Fibroblast of mammary gland (primary cell): ENCODE measurements around the gene PTPRN2.

Experiments
- DNase-seq: peaks from one replicate; pipeline ENCODE4 v3.0.0-alpha.2; 2010; ENCODE audit warnings: low read depth
- H3K4me3 ChIP-seq: 2 replicates; pipeline ENCODE4 v1.5.1; 2011; ENCODE audit warnings: low read depth, mild to moderate bottlenecking, low read length, moderate library complexity; ENCODE audit not compliant: control insufficient read depth
- CTCF ChIP-seq: conservative IDR thresholded peaks from 2 replicates; pipeline ENCODE4 v1.5.1; 2011; ENCODE audit warnings: low read depth, low read length, inconsistent platforms; ENCODE audit not compliant: control insufficient read depth, insufficient read depth

PTPRN2 gene

DNA sequence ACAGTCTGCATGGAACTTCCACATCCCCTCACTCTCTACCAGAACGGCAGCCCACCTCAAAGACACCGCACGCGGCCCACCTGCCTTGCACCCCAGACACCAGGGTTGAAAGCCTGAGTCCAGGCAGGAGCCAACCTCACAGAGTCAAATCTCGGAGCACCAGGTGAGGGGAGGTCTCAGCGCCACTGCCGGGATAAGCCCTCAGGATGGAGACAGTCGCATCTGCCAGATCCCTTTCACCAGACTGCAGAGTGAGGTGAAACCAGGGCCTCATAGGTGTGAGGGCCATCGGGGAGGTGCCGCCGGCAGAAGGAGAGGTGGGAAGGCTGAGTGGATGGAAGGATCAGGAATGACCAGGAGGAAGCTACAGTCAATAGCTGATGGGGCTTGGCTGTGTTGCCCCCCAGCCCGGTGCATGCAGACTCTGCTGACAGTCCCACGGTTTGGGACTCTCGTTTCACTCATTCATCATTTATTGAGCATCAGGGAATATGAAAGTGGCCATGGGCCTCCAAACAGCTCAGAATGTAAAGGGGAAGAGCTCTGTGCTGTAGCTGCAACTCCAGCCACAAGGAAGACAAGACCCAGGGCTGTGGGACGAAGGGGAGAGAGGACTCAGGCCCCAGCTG lies 315.0 kb downstream of the PTPRN2 start:
- no peak for DNase-seq
- no peak overlapping the region for H3K4me3 ChIP-seq
- no peak for TF ChIP-seq CTCF

DNA sequence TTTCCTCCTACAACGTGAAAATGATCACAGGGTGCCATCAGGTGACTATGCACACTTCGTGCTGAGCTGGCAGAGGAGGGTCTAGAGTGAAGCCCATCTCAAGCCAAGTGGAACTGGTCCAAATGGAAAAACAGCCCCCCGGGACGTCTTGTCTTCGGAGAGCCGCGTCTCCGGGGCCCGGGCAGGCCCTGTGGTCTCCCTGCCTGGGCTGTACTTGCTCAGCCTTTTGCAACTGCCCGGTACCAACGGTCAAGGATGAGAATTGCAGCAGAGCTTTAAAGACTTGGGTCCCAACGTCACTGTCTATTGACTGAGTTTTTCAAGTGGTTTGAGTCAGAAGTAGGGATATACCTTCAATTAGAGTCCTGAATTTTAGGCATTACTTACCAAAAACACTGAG lies 315.5 kb downstream of the PTPRN2 start:
- no peak for TF ChIP-seq CTCF
- H3K4me3 ChIP-seq: no peak overlapping the region
- DNase-seq: no peak

- TF ChIP-seq CTCF: no peak
- no peak overlapping the region for H3K4me3 ChIP-seq
- no peak for DNase-seq
These were observed 316.0 kb downstream of the PTPRN2 start for GRCh38 chr7:158271646-158272045.

DNA sequence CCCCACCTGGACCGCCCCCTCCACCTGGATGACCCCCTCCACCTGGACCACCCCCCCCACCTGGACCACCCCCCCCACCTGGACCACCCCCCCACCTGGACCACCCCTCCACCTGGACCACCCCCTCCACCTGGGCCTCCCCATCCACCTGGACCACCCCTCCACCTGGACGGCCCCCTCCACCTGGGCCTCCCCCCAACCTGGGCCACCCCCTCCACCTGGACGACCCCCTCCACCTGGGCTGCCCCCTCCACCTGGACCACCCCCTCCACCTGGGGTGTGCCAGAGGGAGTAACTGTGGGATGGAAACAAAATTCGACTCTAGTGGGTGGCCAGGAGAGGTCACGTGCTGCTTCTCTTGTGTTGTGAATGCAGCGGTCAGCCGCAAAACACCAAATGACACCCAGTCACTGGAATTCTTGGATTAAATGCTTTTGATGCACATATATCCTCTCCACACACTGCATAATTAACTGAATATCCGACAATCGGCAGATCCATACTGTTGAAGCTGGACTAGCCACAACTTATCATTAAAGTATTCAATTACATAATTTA lies 316.7 kb downstream of the PTPRN2 start:
- no peak overlapping the region for H3K4me3 ChIP-seq
- DNase-seq: no peak
- no peak for TF ChIP-seq CTCF

- no peak for TF ChIP-seq CTCF
- no peak for DNase-seq
- no peak overlapping the region for H3K4me3 ChIP-seq
These were observed 317.4 kb downstream of the PTPRN2 start for GRCh38 chr7:158270106-158270775.

DNA sequence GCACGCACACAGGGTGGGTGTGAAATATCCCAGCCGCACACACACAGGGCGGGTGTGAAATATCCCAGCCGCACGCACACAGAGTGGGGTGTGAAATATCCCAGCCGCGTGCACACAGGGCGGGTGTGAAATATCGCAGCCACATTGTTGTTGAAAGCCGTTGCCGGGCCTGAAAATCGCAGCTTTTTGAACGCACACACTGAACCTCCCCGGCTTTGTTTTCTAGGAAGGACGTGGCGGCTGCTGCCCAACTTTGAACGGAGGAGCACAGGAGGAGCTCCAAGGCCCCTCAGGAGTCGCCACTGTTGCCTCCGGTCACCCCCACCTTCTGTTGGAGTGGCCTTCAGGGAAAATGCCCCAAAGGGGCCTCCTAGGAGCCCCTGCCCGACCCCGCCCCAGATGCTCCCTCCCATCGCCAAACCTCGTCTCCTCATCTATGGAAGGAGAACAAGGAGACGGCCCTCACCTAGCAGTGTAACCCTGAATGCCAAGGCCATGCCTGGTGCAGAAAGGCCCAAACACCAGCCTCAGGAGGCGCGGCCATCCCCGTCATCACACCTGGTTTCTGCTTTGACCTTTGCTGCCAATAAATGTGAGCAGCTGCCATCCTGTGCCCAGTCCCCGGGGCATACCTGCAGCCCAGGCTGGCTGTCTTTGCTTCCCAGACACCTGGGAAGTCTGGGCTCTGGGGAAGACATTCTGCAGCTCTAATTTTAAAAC lies 318.6 kb downstream of the PTPRN2 start:
- no peak overlapping the region for H3K4me3 ChIP-seq
- TF ChIP-seq CTCF: no peak
- no peak for DNase-seq
